ENCODE data around the gene MAPKAP1.

DNA sequence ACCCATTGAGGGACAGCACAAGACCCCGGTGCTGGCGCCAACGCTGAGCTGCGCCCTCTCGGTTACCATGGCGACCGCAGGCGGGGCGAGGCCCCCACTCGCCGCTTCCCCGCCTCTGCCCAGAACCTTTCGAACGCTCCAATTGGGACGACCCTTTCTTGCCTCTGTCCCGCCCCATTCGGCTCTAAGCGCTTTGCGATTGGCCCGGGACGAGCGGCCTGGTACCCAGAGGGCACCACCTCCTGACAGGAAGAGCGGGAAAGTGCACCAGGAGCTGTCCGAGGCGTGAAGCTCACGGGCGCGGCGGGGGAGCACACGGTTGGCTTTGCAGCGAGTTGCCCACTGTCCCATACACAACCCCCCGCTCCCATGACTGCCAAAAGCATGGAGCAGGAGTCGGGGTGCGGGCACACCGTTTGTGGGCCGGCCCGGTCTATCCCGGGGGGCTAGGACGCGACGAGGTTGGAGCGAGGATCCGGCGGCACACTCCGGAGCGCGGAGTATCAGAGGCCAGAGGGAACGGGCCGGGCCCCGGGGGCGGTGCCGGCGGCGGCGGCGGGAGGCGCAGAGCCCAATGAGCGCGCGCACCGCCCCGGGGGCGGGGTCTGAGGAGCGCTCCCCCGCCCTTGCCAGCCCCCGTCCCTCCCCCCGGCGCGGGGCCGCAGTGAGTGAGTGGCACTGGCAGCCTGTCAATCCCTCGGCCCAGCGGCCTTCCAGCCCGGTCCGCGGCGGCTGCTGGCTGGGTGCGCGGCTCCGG, 39.2 kb upstream of the MAPKAP1 start:
- TF ChIP-seq CTCF (IDR thresholded peaks at IDR 0.05; ENCODE audit: insufficient read depth, low read length, poor library complexity, severe bottlenecking) (no peak), EZH2phosphoT487 (conservative IDR thresholded peaks at IDR 0.05; ENCODE audit: low read length) (no peak)
